22Rv1 (cell line): ENCODE results near the gene SOD1.

ENCODE experiments used
- H3K27ac ChIP-seq: fragments of 450-650 bp; 2 replicates; pipeline ENCODE4 v1.5.1; 2017
- ZFX ChIP-seq: fragments of 450-650 bp; IDR thresholded peaks from 2 replicates; pipeline ENCODE4 v1.6.1; 2017; ENCODE audit warnings: antibody characterized with exemption, borderline replicate concordance
- TF ChIP-seq, protein P1 (sequence below): fragments of 450-650 bp; IDR thresholded peaks from 2 replicates; pipeline ENCODE4 v1.5.1; 2017; ENCODE audit warnings: mild to moderate bottlenecking

Gene SOD1

DNA sequence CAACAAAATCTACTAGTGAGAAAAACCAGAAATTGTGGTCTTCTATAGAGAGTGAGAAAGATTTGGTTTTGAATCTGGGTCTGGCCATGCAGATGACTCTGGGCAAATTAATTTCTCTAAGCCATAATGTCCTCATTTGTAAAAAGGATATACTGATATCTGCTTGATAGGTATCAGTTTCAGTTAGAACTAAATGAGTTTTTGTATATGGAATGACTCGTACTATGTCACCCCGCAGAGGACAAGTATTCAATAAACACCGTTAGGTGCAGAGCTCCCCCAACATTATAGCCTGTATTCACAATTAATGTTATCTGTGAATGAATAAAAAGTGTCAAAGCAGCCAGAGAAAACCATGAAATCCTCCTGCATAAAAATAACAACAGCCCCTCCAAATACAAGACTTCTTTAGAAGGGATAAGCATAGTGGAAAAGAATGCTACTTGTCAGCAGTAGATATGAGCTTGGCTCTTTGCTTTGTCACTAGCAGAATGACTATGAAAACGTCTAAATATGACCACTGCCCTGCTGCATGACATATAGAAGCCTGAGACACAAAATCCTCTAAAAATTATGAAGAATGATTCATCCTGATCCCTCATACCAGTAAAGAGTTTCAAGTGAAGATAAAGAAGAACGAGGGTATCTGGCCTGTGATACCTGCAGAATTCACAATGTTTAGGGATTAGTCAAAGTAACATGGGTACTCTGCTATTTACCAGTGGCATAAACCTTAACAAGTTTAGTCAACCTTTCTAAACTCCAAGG is 54.7 kb downstream of the SOD1 start:
- H3K27ac ChIP-seq = no peak overlapping the region
- TF ChIP-seq, protein P1, sequence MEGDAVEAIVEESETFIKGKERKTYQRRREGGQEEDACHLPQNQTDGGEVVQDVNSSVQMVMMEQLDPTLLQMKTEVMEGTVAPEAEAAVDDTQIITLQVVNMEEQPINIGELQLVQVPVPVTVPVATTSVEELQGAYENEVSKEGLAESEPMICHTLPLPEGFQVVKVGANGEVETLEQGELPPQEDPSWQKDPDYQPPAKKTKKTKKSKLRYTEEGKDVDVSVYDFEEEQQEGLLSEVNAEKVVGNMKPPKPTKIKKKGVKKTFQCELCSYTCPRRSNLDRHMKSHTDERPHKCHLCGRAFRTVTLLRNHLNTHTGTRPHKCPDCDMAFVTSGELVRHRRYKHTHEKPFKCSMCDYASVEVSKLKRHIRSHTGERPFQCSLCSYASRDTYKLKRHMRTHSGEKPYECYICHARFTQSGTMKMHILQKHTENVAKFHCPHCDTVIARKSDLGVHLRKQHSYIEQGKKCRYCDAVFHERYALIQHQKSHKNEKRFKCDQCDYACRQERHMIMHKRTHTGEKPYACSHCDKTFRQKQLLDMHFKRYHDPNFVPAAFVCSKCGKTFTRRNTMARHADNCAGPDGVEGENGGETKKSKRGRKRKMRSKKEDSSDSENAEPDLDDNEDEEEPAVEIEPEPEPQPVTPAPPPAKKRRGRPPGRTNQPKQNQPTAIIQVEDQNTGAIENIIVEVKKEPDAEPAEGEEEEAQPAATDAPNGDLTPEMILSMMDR = no peak
- TF ChIP-seq ZFX = no peak

DNA sequence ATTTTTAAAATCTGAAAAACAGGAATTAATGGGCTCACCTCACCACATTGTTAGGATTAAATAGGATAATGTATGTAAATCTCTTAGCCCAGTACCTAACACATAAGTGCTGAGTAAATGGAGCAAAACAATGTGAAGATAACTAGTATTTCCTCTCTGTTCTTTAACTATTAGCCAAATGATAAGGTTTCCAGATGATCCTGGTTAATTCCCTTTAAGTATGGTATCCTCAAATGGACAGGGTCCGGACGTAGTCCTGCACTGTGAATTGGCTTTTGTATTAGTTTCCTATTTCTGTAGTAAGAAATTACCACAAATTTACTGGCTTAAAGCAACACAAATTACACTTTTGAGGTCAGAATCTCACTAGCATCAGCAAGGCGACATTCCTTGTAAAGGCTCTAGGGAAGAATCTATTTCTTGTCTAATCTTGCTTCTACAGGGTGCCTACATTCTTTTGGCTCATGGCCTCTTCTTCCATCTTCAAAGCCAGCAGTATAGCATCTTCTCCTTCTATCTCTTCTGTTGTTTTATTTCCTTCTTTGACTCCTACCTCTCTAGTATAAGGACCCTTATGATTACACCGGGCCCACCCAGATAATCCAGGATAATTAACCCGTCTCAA is 55.4 kb downstream of the SOD1 start:
- H3K27ac ChIP-seq = no peak overlapping the region
- TF ChIP-seq, protein P1 = no peak

DNA sequence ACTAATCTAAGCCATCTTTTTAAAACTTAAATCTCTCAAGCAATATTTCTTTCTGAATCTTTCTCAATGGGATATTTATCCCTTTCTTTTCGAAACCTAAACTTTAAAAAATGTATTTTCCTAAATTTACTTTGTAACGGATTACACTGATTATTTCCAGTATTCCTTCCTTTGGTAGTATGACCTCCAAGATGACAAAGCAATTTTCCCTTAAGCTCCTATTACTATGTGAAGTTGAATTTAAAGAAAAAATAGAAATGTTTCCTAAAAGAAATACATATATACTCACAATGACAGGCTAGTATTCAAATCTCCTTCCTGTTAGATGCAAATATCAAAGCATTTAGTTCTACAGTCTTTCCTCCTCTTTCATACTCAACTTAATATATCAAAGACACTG is 56.6 kb downstream of the SOD1 start:
- TF ChIP-seq, protein P1 = no peak
- TF ChIP-seq ZFX = no peak
- H3K27ac ChIP-seq = no peak overlapping the region
